ENCODE data around the gene DGKZ.

Gene DGKZ

GRCh38 chr11:46364791-46365190 lies 17.5 kb downstream of the DGKZ start:
- Histone ChIP-seq H3K4me1 (ENCODE audit: low read length) (peaks cover 14% of the 10 kb centered on the region), H3K4me3 (ENCODE audit: low read length) (no peak overlapping the region), H4K20me1 (ENCODE audit: insufficient read depth, low read length) (peaks cover 2% of the 10 kb centered on the region; the same call in 1 of the 2 replicates), H3K36me3 (replicated peaks; ENCODE audit: low read depth, low read length) (peaks cover 5% of the 10 kb centered on the region), H3K27ac (ENCODE audit: low read length) (no peak overlapping the region), H3K27me3 (ENCODE audit: low read depth, low read length) (no peaks in the 10 kb centered on the region), H2AFZ (ENCODE audit: low read depth, low read length) (no peak overlapping the region), H3K79me2 (ENCODE audit: low read length) (peaks cover 31% of the 10 kb centered on the region), H3K4me2 (ENCODE audit: low read length) (no peak overlapping the region), H3K9me3 (ENCODE audit: insufficient read depth, low read length) (no peaks in the 10 kb centered on the region), H3K9ac (ENCODE audit: low read length) (no peak overlapping the region)
- TF ChIP-seq EZH2phosphoT487 (IDR thresholded peaks at IDR 0.05; ENCODE audit: low read depth) = no peak
- no peak for TF ChIP-seq CTCF (IDR thresholded peaks at IDR 0.05; ENCODE audit: low read depth, low read length)

DNA sequence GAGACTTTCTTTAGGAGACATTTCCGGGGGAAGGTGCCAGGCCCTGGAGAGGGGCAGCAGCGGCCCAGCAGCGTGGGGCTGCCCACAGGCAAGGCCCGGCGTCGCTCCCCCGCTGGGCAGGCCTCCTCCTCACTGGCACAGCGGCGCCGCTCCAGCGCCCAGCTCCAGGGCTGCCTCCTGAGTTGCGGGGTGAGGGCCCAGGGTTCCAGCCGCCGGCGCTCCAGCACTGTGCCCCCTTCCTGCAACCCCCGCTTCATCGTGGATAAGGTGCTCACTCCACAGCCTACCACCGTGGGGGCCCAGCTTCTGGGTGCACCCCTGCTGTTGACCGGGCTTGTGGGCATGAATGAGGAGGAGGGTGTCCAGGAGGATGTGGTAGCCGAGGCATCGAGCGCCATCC lies 19.0 kb downstream of the DGKZ start:
- TF ChIP-seq EZH2phosphoT487 (IDR thresholded peaks at IDR 0.05; ENCODE audit: low read depth) = no peak
- no peak for TF ChIP-seq CTCF (IDR thresholded peaks at IDR 0.05; ENCODE audit: low read depth, low read length)
- Histone ChIP-seq H3K27me3 (ENCODE audit: low read depth, low read length) (no peaks in the 10 kb centered on the region), H3K4me1 (ENCODE audit: low read length) (peaks cover 7% of the 10 kb centered on the region), H3K9me3 (ENCODE audit: insufficient read depth, low read length) (no peaks in the 10 kb centered on the region), H3K36me3 (replicated peaks; ENCODE audit: low read depth, low read length) (peaks cover 10% of the 10 kb centered on the region), H3K4me3 (ENCODE audit: low read length) (no peak overlapping the region), H3K27ac (ENCODE audit: low read length) (no peak overlapping the region), H3K4me2 (ENCODE audit: low read length) (no peak overlapping the region), H2AFZ (ENCODE audit: low read depth, low read length) (no peak overlapping the region), H3K9ac (ENCODE audit: low read length) (no peak overlapping the region), H4K20me1 (ENCODE audit: insufficient read depth, low read length) (peaks cover 2% of the 10 kb centered on the region; the same call in 1 of the 2 replicates), H3K79me2 (ENCODE audit: low read length) (peaks cover 24% of the 10 kb centered on the region)

DNA sequence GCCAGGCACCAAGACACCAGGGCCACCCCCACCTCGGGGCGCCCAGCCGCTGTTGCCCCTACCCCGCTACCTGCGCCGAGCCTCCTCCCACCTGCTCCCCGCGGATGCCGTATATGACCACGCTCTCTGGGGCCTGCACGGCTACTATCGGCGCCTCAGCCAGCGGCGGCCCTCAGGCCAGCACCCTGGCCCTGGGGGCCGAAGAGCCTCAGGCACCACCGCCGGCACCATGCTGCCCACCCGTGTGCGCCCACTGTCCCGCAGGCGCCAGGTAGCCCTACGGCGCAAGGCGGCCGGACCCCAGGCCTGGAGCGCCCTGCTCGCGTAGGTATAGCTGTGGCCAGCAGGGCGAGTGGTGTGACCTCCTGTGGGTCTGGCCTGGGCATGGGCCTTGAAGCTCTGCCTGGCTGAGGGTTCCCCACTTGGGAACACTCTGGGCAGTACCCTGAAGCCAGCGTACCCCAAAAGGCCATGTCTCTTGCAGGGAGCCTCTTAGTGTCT lies 19.4 kb downstream of the DGKZ start:
- Histone ChIP-seq H2AFZ (ENCODE audit: low read depth, low read length) (no peak overlapping the region), H3K36me3 (replicated peaks; ENCODE audit: low read depth, low read length) (peaks cover 10% of the 10 kb centered on the region), H3K4me2 (ENCODE audit: low read length) (no peak overlapping the region), H3K9me3 (ENCODE audit: insufficient read depth, low read length) (no peaks in the 10 kb centered on the region), H3K27me3 (ENCODE audit: low read depth, low read length) (no peaks in the 10 kb centered on the region), H3K4me1 (ENCODE audit: low read length) (peaks cover 3% of the 10 kb centered on the region), H3K79me2 (ENCODE audit: low read length) (peaks cover 19% of the 10 kb centered on the region), H3K9ac (ENCODE audit: low read length) (no peak overlapping the region), H3K4me3 (ENCODE audit: low read length) (no peak overlapping the region), H4K20me1 (ENCODE audit: insufficient read depth, low read length) (peaks cover 2% of the 10 kb centered on the region; the same call in 1 of the 2 replicates), H3K27ac (ENCODE audit: low read length) (no peak overlapping the region)
- TF ChIP-seq EZH2phosphoT487 (IDR thresholded peaks at IDR 0.05; ENCODE audit: low read depth) = no peak
- TF ChIP-seq CTCF (IDR thresholded peaks at IDR 0.05; ENCODE audit: low read depth, low read length) = no peak

DNA sequence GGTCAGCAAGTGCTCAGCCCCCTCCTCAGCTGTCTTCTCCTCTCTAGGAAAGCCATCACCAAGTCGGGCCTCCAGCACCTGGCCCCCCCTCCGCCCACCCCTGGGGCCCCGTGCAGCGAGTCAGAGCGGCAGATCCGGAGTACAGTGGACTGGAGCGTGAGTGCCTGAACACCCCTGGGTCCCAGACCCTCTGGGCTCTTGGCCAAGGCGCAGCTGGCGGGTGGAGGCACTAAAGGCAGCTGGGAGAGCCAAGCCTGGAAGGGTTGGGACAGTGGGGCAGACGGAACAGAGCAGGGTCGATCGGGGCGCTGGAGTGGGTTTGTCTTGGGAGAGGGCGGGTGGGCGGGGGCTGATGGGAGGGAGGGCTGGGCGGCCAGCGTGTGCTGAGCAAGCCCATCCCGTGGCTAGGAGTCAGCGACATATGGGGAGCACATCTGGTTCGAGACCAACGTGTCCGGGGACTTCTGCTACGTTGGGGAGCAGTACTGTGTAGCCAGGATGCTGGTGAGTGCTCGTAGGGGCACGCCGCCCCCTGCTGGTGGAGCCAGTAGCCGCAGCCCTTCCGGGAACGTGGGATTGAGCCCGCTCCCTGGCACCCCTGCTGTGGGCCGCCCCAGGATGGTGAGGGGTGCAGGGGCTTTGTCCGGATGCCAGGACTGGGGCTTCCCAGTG lies 20.1 kb downstream of the DGKZ start:
- Histone ChIP-seq H3K36me3 (replicated peaks; ENCODE audit: low read depth, low read length) (peaks cover 10% of the 10 kb centered on the region), H2AFZ (ENCODE audit: low read depth, low read length) (no peak overlapping the region), H3K4me2 (ENCODE audit: low read length) (no peak overlapping the region), H3K9me3 (ENCODE audit: insufficient read depth, low read length) (no peaks in the 10 kb centered on the region), H3K27me3 (ENCODE audit: low read depth, low read length) (no peaks in the 10 kb centered on the region), H3K9ac (ENCODE audit: low read length) (no peak overlapping the region), H4K20me1 (ENCODE audit: insufficient read depth, low read length) (peaks cover 2% of the 10 kb centered on the region; the same call in 1 of the 2 replicates), H3K4me1 (ENCODE audit: low read length) (no peaks in the 10 kb centered on the region), H3K27ac (ENCODE audit: low read length) (no peak overlapping the region), H3K79me2 (ENCODE audit: low read length) (peaks cover 13% of the 10 kb centered on the region), H3K4me3 (ENCODE audit: low read length) (no peak overlapping the region)
- TF ChIP-seq CTCF (IDR thresholded peaks at IDR 0.05; ENCODE audit: low read depth, low read length) (peak; percentile 70), EZH2phosphoT487 (IDR thresholded peaks at IDR 0.05; ENCODE audit: low read depth) (no peak)

Data from OCI-LY3 (cell line).